Measurements from ENCODE around the gene MAN1C1.

MAN1C1 gene

DNA sequence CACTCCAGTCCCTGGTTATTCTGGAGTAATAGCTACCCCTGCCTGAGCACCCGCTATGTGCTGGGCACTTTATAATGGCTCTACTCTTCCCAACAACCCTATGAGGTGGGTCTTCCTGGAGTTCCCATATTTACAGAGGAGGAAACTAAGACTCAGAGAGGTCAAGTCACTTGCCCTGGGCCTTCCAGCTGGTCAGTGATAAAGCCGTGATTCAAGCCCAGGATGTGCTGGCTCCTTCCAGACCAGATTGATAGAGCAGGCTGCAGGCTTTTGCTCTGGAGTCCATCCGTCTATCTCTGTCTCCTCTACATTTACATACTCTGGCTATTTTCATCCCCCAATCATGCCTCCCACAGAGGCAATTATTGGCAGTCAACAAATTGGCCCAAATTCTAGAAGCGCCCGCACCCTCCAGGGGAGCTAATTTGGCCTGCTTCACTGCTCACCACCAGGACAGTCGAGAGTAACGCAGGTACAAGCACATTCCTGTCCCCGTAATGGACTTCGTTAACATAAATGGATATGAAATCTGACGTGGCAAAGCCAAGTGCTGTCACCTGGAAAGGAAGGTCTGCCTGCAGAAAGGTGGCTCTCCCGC lies 143.6 kb downstream of the MAN1C1 start:
- DNase-seq (ENCODE audit: low read depth, low spot score): no peak

DNA sequence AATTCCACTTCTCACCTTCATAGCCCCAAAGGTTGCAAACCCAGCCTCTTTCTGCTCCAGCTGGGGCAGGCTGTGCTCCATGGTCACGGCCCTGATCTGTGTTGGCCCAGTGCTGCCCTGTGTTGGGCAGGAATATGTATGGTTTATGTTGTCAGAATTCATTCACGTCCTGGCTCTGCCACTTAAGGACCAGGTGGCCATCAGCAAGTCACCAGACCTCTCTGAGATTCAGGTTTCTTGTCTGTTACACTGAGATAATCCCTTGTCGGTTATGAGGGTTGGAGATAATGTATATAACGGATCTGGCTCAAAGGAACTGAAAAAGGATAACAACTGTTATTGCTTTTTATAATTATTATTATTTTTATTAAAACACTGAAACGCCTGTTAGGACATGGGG lies 144.3 kb downstream of the MAN1C1 start:
- DNase-seq (ENCODE audit: low read depth, low spot score): no peak

DNA sequence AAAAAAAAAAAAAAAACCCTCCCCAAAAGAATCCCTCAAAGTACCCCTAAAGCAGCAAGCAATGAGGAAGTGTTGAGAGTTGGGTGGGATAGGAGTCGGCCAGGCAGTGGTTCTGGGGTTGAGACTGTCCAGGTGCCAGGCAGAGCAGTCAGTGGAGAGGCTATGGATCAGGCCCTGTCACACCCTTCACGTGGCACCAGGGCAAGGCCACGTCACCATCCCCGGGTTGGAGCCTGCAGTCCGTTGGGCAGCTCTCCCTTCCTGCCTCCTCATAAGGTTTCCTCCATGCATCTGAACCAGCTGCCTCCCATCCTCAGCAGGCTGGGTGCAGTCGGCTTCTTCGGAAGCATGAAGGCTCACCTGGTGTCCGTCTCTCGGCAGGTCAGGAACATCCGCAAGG lies 146.9 kb downstream of the MAN1C1 start:
- DNase-seq (ENCODE audit: low read depth, low spot score): no peak

DNA sequence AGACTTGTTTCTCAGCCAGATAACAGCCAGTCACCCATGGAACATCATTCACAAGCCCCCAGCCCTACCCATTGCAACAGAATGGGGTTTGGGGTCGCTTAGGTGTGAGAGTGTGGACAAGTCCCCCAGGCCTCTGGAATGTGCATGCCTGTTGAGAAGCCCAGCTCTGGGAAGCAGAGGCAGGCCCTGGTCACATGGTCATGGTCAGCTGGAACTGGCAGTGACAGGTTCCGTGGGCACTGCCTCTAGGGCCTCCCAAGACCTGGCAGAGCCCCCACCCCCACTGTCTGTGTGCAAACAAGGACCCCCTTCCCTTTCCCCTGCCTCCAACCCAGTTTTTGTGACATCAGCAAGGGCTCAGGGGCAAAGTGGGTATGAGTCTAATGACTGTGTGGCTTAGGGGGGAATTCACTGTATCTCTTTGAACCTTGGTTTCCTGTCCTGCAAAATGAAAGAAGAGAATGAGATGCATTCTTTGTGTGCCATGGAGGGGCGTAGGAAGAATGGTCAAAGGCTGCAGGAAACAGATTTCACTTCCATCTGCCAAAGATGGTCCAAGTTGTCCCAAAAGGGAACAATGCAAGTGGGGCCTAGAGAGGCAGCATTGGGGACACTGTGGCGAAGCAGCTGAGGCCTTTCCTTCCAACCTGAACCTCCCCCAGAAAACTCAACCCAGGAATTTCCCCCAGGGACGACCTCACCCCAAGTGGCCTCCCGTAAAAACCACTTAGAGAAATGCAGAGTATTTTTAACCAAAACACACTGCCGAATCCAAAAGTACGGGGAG lies 148.7 kb downstream of the MAN1C1 start:
- no peak for DNase-seq (ENCODE audit: low read depth, low spot score)

DNA sequence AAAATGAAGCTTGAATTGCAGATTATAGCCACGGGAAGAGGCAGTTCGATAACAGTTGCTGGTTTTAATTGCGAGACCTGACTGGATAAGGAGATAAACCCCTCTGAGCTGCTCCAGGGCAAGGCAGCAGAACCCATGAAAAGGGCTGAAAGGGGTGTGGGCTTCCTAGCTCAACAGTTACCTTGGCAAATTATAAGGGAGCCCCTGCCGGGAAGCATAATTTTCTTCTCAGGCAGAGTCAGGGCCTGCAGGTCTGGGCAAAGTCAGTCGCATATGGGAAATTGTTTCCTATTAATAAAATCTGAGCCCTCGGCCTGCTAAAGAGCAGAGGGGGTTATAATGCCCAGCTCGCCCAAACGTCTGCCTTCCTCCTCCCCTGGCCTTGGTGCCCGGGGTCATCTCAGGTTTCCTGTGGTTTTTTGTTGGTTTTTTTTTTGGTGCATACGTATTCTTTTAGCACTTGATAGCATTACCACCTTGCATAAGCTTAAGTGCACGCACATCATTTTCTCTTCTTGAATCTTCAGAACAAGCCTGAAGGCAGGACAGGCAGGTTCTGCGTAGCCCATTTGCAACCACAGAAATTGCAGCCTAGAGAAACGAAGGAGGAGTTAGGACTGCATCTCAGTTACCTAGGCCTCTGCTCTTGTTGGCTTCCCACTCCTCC lies 149.5 kb downstream of the MAN1C1 start:
- no peak for DNase-seq (ENCODE audit: low read depth, low spot score)

DNA sequence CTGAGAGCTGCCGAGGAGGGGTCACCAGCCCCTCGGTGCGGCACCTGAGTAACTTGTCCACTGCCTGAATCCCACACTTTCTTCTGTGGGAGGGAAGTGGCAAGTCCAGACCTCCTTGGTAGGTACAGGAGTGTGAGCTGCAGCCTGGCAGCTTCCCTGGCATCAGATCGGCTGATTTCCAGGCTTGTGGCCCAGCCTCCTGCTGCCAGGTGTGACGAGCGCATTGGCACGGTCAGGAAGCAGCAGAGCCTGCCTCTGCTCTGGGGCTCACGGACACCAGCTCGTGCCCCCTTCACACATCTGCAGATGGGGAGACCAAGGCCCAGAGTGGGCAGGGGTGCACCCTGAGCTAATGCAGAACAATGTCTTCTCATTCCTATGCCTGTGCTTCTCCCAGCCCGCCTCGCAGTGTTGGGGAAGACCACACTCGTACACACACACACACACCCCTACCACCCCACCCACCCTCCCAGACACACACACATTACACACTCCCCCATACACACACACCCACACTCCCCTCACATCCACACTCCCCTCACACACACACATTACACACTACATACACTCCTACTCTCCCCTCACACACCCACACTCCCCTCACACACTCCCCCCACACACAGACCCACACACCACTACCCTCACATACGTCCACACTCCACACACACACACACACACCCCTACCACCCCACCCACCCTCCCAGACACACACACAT lies 150.3 kb downstream of the MAN1C1 start:
- DNase-seq (ENCODE audit: low read depth, low spot score): no peak

DNA sequence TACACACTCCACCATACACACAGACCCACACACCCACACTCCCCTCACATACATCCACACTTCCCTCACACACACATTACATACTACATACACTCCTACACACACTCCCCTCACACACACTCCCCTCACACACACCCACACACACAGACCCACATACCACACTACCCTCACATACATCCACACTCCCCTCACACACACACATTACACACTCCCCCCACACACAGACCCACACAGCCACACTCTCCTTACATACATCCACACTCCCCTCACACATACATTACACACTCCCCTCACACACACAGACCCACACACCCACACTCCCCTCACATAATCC lies 150.8 kb downstream of the MAN1C1 start:
- DNase-seq (ENCODE audit: low read depth, low spot score): no peak

DNA sequence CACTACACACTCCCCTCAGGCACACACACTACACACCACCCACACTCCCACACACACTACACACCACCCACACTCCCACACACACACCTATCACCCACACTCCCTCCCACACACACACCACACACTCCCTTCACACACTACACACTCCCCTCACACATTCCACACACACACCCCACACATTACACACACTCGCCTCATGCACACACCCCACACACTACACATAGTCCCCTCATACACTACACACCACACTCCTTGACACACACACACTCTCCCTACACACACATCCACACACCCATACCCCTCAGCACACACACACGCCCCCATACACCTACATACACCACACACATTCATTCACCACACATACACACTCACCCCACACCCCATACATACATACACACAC lies 152.4 kb downstream of the MAN1C1 start:
- DNase-seq (ENCODE audit: low read depth, low spot score): no peak

DNA sequence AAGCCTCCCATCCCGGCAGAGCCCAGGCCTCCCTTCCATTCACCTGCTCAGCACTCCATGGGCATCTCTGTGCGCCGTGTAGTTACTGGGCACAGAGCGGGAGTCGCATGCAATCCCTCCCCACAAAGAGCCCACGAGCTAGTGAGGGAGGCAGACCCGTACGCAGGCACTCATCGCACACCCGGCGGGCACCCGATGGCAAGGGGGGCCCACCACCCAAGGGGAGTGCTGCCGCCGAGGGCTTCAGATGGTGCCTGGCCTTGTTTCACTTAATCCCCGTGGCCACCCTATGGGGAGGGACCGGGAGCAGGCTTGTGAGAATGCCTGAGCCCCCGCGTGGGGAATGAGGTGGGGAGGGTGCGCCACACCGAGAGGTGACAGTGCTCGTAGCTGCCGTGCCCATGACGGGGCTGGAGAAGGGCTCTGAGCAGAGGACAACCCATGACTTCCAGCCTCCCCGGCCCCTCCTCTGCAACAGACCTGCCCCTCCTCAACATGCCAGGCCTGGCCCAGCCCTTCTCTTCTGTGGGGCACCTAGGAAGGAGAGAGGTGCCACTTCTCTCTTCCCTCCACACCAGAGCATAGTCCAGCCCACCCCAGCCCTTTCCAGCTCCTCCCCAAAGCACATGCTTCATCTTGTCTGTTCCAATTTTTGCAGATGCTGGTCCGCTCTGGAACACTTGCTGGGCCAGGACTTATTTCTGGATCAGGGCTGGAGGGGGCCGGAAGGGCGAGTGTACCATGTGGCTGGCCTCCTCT lies 153.2 kb downstream of the MAN1C1 start:
- DNase-seq (ENCODE audit: low read depth, low spot score): no peak

DNA sequence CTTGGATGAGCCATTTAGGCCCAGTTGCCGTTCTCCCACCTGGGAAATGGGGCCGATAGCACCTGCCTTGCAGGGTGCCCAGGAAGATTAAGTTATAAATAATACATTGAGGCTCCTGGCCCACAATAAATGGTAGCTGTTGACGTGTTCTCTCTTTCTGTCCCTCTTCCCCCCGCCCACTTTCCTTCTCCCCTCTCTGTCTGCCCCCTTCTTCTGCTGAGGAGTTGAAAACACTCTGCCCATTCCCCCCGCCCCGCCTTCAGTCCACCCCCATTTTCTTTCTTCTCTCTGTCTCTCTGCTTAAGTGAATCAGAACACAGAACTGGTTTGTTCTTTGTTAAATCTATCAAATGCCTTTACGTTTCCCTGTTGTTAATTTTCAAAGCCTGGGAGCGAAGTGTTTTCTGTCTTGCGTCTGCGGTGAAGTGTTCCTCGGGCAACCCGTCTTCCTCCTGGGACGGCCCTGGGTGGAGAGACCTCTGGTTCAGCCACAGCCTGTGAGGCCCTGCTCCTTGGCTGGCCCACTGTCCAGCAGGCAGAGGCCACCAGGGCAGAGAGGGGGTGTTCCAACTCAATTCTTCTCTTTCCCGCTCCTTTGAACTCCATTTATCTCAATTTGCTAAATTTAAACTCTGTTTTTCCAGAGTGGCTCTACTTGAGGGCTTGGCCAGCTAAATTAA lies 154.1 kb downstream of the MAN1C1 start:
- no peak for DNase-seq (ENCODE audit: low read depth, low spot score)

DNA sequence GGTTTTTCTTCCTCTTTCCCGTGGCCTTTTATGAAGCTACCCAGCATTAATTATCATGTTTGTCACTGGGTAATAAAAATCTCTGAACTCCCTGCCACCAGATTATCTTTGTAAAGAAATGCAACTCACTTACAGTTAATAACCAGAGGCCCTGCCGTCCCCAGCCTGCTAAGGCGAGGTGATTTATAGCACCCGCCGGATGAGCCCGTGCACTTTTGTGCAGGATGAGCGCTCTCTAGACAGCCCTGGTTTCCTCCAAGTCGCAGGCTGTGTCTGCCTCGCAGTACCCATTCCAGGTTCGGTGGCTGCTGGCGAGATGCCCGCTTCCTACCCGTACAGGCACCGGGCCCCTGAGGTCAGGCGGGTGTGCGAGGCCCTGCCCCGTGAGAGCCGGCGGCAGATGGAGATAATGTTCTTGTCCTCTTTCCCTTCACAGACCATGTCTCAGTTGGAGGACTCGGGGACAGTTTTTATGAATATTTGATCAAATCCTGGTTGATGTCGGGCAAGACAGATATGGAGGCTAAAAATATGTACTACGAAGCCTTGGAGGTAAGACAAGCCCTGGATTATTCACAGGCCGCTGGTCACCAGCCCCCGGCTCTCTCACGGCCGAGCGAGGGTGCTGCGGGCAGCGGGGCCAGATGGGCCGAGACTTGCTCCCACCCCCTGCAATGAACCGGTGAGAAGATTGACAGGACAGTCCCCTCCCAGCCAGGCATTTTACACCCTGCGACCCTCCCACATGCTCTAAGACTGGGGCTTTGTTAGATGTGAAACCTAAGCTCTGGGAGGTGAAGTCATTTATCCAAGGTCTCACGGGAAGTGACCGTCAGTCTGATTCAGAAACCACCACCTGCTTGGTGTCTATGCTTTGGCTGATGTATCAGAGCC lies 154.9 kb downstream of the MAN1C1 start:
- DNase-seq (ENCODE audit: low read depth, low spot score): no peak

DNA sequence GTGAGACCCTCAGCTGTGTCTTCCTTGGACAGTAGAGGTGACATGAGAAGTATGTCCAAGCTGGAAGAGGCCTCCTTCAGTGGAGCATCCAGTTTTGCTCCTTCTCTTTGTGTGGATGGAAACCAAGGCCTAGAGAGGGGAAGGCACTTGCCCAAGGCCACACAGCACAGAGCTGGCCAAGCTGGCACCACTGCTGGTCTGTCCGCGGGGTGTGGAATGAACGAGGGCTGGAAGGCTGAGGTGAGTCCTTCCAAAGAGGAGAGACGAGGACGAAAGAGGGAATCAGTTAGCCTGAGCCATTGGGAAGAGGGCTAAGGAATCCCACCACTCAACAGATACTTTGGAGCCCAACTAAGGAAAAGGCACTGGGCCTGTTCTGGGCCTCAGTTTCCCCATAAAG lies 155.6 kb downstream of the MAN1C1 start:
- DNase-seq (ENCODE audit: low read depth, low spot score): no peak

DNA sequence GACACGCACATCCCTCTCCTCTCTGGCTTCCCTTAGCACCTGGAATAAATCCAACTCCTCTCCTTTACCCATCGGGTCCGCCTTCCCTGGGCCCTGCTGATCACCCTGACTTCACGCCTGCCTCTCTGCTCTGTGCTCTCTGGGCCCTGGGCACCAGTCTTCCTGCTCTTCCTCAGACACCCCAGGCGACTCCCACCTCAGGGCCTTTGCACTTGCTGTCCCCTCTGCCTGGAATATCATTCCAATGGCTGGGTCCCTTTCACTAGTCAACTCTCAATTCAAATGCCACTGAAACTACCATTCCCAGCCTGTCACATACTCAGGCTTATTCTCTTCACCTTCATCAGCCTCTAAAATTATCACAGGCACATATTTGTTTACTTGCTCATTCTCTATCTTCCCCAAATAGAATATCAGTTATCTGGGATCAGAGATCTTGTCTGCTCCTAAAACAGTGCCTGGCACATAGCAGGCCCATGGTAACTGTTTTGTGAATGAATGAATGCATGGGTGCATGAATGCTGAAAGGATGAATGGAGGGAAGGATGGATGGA lies 156.2 kb downstream of the MAN1C1 start:
- DNase-seq (ENCODE audit: low read depth, low spot score): no peak

DNA sequence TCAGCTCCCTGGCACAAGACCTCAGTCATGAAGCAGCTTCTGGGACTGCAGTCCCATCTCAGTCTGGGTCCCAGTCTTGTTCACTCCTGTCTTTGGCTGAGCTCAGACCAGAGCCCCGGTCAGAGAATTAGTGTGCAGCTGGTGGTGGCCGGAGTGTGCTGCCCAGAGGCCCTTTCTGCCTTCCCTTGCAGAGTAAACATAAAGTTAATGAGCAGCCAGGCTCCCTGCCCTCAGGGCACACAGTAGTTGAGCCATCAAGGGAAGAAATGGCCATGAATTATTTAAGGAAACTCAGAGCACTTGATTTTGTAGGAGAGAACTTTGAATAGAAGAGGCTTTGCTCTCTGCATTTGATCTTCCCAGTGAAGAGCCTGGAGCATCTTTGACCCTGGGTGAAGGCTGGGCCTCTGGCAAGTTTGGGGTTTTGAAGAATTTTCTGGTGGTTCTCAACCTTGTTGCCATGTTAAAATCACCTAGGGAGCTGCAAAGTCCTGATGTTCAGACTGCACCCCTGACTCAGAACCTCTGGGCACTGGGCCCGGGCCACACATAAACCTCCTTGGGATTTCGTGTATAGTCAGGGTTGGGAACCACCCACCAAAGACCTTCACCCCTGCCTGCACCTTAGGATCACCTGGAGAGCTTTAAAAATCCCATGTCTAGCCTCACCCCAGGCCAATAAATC lies 157.0 kb downstream of the MAN1C1 start:
- no peak for DNase-seq (ENCODE audit: low read depth, low spot score)

DNA sequence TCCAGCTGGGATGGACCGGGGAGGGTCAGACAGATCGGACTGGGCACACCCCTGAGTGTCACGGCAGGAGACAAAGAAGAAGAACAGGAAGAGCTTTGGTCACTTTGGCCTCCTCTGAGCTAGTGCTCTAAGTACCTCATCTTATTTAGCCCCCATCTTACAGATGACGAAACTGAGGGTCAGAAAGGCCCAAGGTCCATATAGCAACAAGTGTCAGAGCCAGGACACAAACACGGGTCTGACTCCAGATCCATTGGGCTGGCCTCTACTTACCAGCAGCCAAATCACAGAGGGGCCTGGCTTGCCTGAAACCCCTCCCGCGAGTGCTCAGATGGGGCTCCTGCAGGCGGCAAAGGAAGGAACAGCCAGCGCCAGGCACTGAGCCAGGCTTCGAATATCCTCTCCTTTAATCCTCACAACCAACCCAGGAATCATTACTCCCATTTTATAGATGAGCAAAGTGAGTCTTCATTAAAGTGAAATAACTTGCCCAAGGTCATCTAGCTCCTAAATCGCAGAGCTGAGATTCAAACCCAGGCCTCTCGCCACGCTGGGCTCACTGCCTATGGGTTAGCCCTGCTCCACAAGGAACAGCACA lies 157.7 kb downstream of the MAN1C1 start:
- no peak for DNase-seq (ENCODE audit: low read depth, low spot score)

DNA sequence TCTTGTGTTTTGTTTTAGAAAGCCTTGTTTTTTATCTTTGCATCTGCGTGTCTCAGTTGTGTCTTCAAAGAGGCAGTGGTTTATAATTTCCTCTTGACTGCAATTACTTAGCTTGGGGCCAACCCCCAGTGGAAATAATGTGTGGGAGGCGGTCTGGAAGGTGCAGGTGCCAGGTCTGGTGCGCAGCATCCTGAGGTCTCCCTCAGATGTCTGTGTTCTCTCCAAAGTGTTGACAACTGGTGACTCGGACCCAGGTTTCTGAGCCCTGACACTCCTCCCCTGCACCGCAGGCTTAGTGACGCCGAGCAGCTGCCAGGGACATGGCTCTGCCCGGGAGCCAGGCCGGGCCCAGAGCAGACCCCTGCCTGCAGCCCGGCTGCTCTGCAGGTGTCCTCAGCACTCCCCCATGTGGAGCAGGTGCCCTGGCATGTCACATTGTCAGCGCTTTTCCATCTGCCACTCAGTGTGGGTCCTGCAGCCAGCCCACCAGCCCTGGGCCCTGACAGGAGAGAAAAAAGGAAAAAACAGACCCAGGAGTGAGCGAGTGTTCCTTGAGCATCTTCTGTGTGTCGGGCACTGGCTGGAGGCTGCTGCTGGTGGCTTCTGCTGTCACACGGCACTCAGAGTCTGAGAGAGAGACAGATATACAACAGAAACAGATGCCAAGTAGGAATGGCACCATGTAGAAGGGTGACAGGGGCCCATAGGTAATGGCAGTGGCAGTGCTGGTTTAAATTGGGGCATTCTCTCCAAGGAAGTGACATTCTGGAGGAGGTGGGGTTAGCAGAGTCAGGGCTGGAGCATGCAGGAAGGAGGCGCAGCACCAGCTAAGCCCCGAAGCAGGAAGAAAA lies 158.6 kb downstream of the MAN1C1 start:
- no peak for DNase-seq (ENCODE audit: low read depth, low spot score)

DNA sequence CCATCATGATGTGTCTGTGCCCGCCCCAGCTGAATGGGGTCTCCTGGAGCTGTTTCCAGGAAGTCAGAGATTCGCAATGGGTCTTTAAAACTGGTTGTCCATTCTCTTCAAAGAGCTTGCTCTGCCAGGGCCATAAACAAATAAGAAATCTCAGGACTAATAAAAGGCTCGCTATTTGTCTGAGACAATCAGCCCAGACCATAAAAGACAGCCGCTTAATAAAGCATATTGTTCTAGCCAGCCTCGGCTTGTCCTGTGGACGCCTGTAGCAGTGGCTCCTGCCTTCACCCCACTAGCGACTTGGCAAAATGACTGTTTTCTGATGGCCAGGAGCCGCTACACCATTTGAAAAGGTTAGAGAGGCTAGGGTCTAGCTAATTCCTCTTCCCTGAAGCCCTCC lies 162.8 kb downstream of the MAN1C1 start:
- DNase-seq (ENCODE audit: low read depth, low spot score): no peak

DNA sequence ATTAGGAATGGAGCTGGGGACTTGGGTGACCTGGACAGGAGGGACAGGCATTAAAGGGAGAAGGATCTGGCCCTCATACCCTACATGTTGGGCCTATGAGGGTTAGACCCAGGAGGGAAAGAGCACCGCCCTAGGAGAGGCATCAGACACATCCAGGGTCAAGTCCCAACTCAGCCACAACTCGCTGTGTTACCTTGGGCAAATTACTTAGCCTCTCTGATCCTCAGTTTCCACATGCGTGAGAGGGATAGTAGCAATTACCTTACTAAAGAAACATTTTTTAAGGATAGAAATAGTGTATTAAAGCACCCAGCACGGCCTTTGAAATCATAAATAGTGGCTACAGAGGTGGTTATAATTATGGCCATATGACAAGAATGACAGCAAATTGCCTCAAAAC lies 163.3 kb downstream of the MAN1C1 start:
- DNase-seq (ENCODE audit: low read depth, low spot score): no peak

Measured in brain pericyte (primary cell).